Sigmoid colon (tissue), 7 donors: ENCODE measurements around the gene SLC35A2. TPM values are rescaled to one million over a fixed set of nuclear protein-coding genes. Genes with fewer than 3 reads are reported as not detected.

Experiments
- DNase-seq: peaks from one replicate; pipeline ENCODE4 v3.0.0-alpha.2; 2019
- H3K27ac ChIP-seq, 4 donors: fragments of 200-600 bp; sonication (generic); one replicate each; pipeline ENCODE4 v1.5.1; 2016 to 2019; ENCODE audit warnings: mild to moderate bottlenecking in 1 of 4
- H3K27me3 ChIP-seq, 3 donors: fragments of 200-600 bp; sonication (generic); one replicate each; pipeline ENCODE4 v1.5.1; 2019; ENCODE audit warnings: mild to moderate bottlenecking in 1 of 3
- H3K36me3 ChIP-seq, 4 donors: fragments of 200-600 bp; sonication (generic); one replicate each; pipeline ENCODE4 v1.5.1; 2016 to 2019
- H3K4me1 ChIP-seq, 4 donors: fragments of 200-600 bp; sonication (generic); one replicate each; pipeline ENCODE4 v1.5.1; 2017 to 2019
- H3K4me3 ChIP-seq, 4 donors: fragments of 200-600 bp; sonication (generic); one replicate each; pipeline ENCODE4 v1.5.1; 2017 to 2019; ENCODE audit warnings: mild to moderate bottlenecking in 2 of 4, moderate library complexity in 1 of 4
- H3K9me3 ChIP-seq, 4 donors: fragments of 200-600 bp in 3 of 4; sonication (generic) in 3 of 4; one replicate each; pipeline versions ENCODE4 v1.5.1 to v1.6.1; 2013 to 2019
- EP300 ChIP-seq, 4 donors: sonication (generic); formaldehyde crosslinking; IDR thresholded peaks; one replicate each; pipeline ENCODE4 v1.6.1; 2017; ENCODE audit warnings: antibody characterized with exemption in 4 of 4
- POLR2A ChIP-seq, 2 donors: fragments of 450-650 bp; IDR thresholded peaks; one replicate each; pipeline ENCODE4 v1.6.1; 2016; ENCODE audit warnings: antibody characterized with exemption in 2 of 2, mild to moderate bottlenecking in 2 of 2, moderate library complexity in 2 of 2
- POLR2AphosphoS5 ChIP-seq, 4 donors: sonication (generic); formaldehyde crosslinking; IDR thresholded peaks; one replicate each; pipeline ENCODE4 v1.6.1; 2017; ENCODE audit warnings: antibody characterized with exemption in 4 of 4
- WGBS, 2 donors: extraction: QIAGEN DNeasy Blood & Tissue Kit; methylation state at CpG; one replicate each; pipeline ENCODE4 v1.1.7; 2013; 5-methylcytosine and 5-hydroxymethylcytosine counted together
- intact Hi-C: fragments of 100-400 bp; cut with DNase I; formaldehyde crosslinking; loops from one replicate; pipeline ENCODE4 v1.15.1; 2023
- polyA plus RNA-seq, 3 donors: library from polyadenylated mRNA; stranded (reverse); fragments of 200-250 nt; gene quantifications; one replicate each; pipeline ENCODE4 v1.2.3, GENCODE V29; 2013
- total RNA-seq, 4 donors: library from RNA; depleted of rRNA; stranded (reverse); fragments of >200 nt; gene quantifications; one replicate each; pipeline ENCODE4 v1.1.0, GENCODE V29; 2016
- TF ChIP-seq, protein P1 (sequence below), 4 experiments: fragments of 450-650 bp in 3 of 4; fragments of 200-600 bp in 1 of 4; IDR thresholded peaks; one replicate each; pipeline ENCODE4 v1.5.1; 2016 to 2019; ENCODE audit warnings: antibody characterized with exemption in 4 of 4, mild to moderate bottlenecking in 3 of 4, moderate library complexity in 2 of 4
- donor health status: healthy with polysubstance abuse.
- donor health status: Bipolar disorder and iron deficiency.
- donor health status: healthy.

Gene SLC35A2
- total and polyA plus RNA-seq, 7 donors: 5.6 to 43.9 (median 6.4) TPM

DNA sequence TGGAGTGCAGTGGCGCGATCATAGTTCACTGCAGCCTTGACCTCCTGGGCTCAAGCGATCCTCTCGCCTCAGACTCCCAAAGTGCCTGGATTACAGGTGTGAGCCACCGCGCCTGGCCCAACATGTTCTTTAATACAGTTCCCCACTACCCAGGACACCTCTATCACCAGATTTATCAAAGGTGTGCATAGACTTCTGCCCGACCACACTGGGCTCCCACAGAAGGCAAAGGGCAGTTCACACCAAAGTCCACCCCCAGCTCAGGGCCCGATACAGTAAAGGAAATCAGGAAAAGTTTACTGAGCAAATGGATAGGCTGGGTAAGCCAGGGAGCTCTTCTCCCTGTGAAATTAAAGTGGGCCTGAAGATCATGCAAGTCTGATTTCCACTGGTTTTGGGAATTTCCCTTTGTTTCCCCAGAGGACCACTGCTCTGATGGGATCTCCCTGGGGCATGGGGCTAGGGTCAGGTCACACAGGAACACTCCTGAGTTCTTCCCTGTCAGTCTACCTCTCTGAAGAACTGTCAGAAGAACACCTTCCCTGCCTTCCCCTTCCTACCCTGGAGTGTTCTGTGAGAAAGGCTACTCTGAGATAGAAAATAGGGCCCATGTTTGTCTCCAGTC lies 25.1 kb upstream of the SLC35A2 start:
- H3K27ac ChIP-seq: peak overlapping the region in 2 of 4 donors; percentile 45 to 50
- WGBS, 2 donors: 88 to 90% methylated on average over 8 of the region's 8 CpGs
- H3K36me3 ChIP-seq: peaks cover 0 to 29% (median 6%) of the 10 kb centered on the region in 4 donors
- no peak overlapping the region for H3K4me3 ChIP-seq
- DNase-seq: no peak
- H3K4me1 ChIP-seq: peaks cover 0 to 13% (median 3%) of the 10 kb centered on the region in 4 donors
- intact Hi-C loops: no loop called here
- H3K27me3 ChIP-seq: no peaks in the 10 kb centered on the region
- H3K9me3 ChIP-seq: no peaks in the 10 kb centered on the region
- TF ChIP-seq POLR2A (IDR thresholded peaks at IDR 0.05) (no peak), EP300 (IDR thresholded peaks at IDR 0.05) (no peak), POLR2AphosphoS5 (IDR thresholded peaks at IDR 0.05) (no peak)
- TF ChIP-seq, protein P1, sequence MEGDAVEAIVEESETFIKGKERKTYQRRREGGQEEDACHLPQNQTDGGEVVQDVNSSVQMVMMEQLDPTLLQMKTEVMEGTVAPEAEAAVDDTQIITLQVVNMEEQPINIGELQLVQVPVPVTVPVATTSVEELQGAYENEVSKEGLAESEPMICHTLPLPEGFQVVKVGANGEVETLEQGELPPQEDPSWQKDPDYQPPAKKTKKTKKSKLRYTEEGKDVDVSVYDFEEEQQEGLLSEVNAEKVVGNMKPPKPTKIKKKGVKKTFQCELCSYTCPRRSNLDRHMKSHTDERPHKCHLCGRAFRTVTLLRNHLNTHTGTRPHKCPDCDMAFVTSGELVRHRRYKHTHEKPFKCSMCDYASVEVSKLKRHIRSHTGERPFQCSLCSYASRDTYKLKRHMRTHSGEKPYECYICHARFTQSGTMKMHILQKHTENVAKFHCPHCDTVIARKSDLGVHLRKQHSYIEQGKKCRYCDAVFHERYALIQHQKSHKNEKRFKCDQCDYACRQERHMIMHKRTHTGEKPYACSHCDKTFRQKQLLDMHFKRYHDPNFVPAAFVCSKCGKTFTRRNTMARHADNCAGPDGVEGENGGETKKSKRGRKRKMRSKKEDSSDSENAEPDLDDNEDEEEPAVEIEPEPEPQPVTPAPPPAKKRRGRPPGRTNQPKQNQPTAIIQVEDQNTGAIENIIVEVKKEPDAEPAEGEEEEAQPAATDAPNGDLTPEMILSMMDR (IDR thresholded peaks at IDR 0.05): no peak

GRCh38 chrX:48935301-48935670 lies 23.8 kb upstream of the SLC35A2 start:
- WGBS, 2 donors: 95% methylated on average over 1 of the region's 1 CpG
- H3K4me3 ChIP-seq: no peak overlapping the region
- no peaks in the 10 kb centered on the region for H3K9me3 ChIP-seq
- no peak for TF ChIP-seq POLR2A (IDR thresholded peaks at IDR 0.05)
- TF ChIP-seq, protein P1 (IDR thresholded peaks at IDR 0.05): no peak
- no peak for TF ChIP-seq POLR2AphosphoS5 (IDR thresholded peaks at IDR 0.05)
- no peak for TF ChIP-seq EP300 (IDR thresholded peaks at IDR 0.05)
- intact Hi-C loops: no loop called here
- H3K36me3 ChIP-seq: peaks cover 0 to 33% (median 6%) of the 10 kb centered on the region in 4 donors
- no peak for DNase-seq
- H3K27me3 ChIP-seq: no peaks in the 10 kb centered on the region
- peaks cover 0 to 13% (median 3%) of the 10 kb centered on the region in 4 donors for H3K4me1 ChIP-seq
- H3K27ac ChIP-seq: no peak overlapping the region

DNA sequence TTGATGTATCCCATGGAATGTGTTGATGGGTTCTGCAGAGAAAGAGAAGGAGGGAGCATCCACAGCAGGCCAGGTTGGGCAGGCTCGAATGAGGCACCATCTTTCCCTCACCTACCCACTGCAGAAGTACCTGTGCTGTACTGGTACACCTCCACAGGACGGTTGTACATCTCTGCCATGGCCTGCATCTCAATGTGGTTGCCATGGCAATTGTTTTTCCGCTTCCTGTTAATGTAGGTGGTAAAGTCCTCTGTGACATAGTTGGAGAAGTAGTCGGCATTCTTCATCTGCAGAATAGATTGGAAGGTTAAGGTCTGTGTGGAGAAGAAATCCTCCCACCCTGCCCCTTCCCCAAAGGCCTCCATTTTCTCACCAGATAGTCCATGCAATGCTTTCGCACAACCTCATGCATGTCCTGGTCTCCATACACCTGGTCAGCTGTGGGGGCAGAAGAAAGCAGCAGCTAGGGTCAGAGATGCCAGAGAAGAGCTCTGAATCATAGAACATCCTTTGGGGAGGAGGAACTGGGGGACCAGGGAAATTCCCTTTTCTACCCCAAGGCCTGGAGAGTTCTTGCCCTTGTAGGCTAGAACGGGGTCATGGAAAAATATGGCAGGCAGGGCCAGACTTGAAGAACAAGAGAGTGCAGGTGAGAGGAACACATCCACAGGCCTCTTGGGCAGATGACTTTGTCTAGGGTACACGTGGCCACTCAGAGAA lies 23.3 kb upstream of the SLC35A2 start:
- H3K9me3 ChIP-seq: no peaks in the 10 kb centered on the region
- peaks cover 0 to 33% (median 6%) of the 10 kb centered on the region in 4 donors for H3K36me3 ChIP-seq
- H3K27me3 ChIP-seq: no peaks in the 10 kb centered on the region
- H3K4me3 ChIP-seq: no peak overlapping the region
- TF ChIP-seq EP300 (IDR thresholded peaks at IDR 0.05): no peak
- TF ChIP-seq, protein P1 (IDR thresholded peaks at IDR 0.05): no peak
- no peak for TF ChIP-seq POLR2A (IDR thresholded peaks at IDR 0.05)
- no peak for TF ChIP-seq POLR2AphosphoS5 (IDR thresholded peaks at IDR 0.05)
- peaks cover 0 to 13% (median 3%) of the 10 kb centered on the region in 4 donors for H3K4me1 ChIP-seq
- DNase-seq: no peak
- H3K27ac ChIP-seq: no peak overlapping the region
- WGBS, 2 donors: 79 to 84% methylated on average over 7 of the region's 7 CpGs
- intact Hi-C loops: no loop called here

GRCh38 chrX:48933757-48934156 lies 22.3 kb upstream of the SLC35A2 start:
- intact Hi-C loops: no loop called here
- 70 to 95% methylated on average over 2 of the region's 2 CpGs for WGBS, 2 donors
- no peak for DNase-seq
- Histone ChIP-seq H3K9me3 (no peaks in the 10 kb centered on the region), H3K4me3 (no peak overlapping the region), H3K27me3 (no peaks in the 10 kb centered on the region), H3K36me3 (peaks cover 0 to 34% (median 6%) of the 10 kb centered on the region in 4 donors), H3K4me1 (peaks cover 0 to 13% (median 3%) of the 10 kb centered on the region in 4 donors), H3K27ac (no peak overlapping the region)
- no peak for TF ChIP-seq EP300 (IDR thresholded peaks at IDR 0.05)
- TF ChIP-seq, protein P1 (IDR thresholded peaks at IDR 0.05): no peak
- TF ChIP-seq POLR2A (IDR thresholded peaks at IDR 0.05): no peak
- no peak for TF ChIP-seq POLR2AphosphoS5 (IDR thresholded peaks at IDR 0.05)
